T-helper 1 cell treated with Interleukin-12 subunit alpha and Interleukin-12 subunit beta and Interleukin-4 antibody, amounts not matched to agents 30 μg/mL and 1 μg/mL, for 36 hours (primary cell): ENCODE results near the gene CFLAR.

Source experiments
- H3K27ac Mint-ChIP-seq: one replicate; pipeline ENCODE4 v1.8.0; 2021; ENCODE audit warnings: mild to moderate bottlenecking, mixed read lengths
- H3K27me3 Mint-ChIP-seq: one replicate; pipeline ENCODE4 v1.8.0; 2021; ENCODE audit warnings: low read depth, mixed read lengths
- H3K36me3 Mint-ChIP-seq: one replicate; pipeline ENCODE4 v1.8.0; 2021; ENCODE audit warnings: low read depth, mixed read lengths
- H3K4me1 Mint-ChIP-seq: one replicate; pipeline ENCODE4 v1.8.0; 2021; ENCODE audit warnings: low read depth, mixed read lengths
- H3K4me3 Mint-ChIP-seq: one replicate; pipeline ENCODE4 v1.8.0; 2021; ENCODE audit warnings: mild to moderate bottlenecking, moderate library complexity, mixed read lengths
- H3K9me3 Mint-ChIP-seq: one replicate; pipeline ENCODE4 v1.8.0; 2021; ENCODE audit warnings: mixed read lengths

Gene CFLAR

DNA sequence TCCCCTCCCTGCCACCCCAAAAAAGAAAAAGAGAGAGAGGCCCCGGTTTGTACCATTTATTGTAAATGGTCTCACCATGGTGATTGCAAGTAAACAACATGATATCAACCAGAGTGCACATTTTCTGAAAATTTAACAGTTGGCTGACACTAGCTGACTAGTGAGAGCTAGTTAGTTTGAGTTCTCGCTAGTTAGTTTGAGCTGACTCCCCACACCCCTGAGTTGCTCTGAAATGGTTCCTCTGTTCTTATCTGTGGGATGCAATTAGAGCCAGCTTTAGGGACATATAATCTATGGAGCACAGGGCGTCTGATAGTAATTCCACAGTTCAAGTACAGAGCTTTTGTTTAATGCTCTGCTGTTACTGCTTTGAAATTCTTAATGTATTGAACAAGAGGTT lies 80.0 kb downstream of the CFLAR start:
- no peaks in the 10 kb centered on the region for H3K9me3 Mint-ChIP-seq
- H3K27ac Mint-ChIP-seq = no peak overlapping the region
- H3K4me3 Mint-ChIP-seq = no peak overlapping the region
- peaks cover 55% of the 10 kb centered on the region for H3K36me3 Mint-ChIP-seq
- H3K4me1 Mint-ChIP-seq = peaks cover 41% of the 10 kb centered on the region
- no peaks in the 10 kb centered on the region for H3K27me3 Mint-ChIP-seq

DNA sequence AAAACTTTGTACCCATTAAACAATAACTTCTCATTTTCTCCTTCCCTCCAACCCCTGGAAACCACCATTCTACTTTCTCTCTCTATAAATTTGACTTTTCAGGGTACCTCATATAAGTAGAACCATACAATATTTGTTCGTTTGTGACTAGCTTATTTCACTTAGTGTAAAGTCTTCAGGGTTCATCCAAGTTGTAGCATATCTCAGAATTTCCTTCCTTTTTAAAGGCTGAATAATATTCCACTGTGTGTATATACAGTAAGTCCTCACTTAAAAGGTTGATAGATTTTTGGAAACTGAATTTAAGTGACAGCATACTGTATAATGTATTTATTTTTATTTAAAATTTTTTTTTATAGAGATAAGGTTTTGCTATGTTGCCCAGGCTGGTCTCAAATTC lies 80.8 kb downstream of the CFLAR start:
- Mint-ChIP-seq H3K9me3 (no peaks in the 10 kb centered on the region), H3K4me3 (no peak overlapping the region), H3K27ac (no peak overlapping the region), H3K36me3 (peaks cover 50% of the 10 kb centered on the region), H3K27me3 (no peaks in the 10 kb centered on the region), H3K4me1 (peaks cover 36% of the 10 kb centered on the region)

DNA sequence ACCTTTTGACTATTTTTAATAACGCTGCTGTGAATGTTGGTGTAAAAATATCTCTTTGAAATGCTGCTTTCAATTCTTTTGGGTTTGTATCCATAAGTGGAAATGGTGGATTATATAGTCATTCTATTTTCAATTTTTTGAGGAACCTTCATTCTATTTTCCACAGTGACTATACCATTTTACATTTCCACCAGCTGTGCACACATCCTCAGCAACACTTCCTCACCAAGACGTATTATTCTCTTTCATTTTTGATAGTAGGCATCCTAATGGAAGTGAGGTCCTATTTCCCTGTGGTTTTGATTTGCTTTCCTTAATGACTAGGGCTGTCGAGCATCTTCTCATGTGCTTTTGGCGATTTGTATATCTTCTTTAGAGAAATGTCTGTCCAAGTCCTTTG lies 81.8 kb downstream of the CFLAR start:
- no peak overlapping the region for H3K27ac Mint-ChIP-seq
- H3K27me3 Mint-ChIP-seq = no peaks in the 10 kb centered on the region
- no peak overlapping the region for H3K4me3 Mint-ChIP-seq
- H3K36me3 Mint-ChIP-seq = peaks cover 49% of the 10 kb centered on the region
- H3K4me1 Mint-ChIP-seq = peaks cover 27% of the 10 kb centered on the region
- no peaks in the 10 kb centered on the region for H3K9me3 Mint-ChIP-seq

DNA sequence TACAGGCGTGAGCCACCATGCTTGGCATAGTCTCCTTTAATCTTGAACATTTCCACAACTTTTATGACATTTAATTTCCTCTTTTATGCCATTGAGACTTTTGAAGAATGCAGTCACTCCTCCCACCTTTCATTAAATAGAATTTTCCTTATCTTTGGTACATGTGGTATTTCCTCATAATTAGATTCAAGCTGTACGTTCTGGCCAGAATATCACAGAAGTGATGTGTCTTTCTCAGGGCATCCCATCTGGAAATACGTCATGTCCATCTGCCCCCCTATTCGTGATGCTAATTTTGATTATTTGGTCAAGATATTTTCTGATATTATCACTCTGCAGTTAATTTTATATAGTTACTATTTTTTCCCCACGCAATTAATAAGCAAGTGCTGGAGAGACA lies 83.9 kb downstream of the CFLAR start:
- Mint-ChIP-seq H3K27me3 (no peaks in the 10 kb centered on the region), H3K4me1 (peaks cover 22% of the 10 kb centered on the region), H3K9me3 (no peaks in the 10 kb centered on the region), H3K4me3 (no peak overlapping the region), H3K36me3 (peaks cover 39% of the 10 kb centered on the region), H3K27ac (no peak overlapping the region)

DNA sequence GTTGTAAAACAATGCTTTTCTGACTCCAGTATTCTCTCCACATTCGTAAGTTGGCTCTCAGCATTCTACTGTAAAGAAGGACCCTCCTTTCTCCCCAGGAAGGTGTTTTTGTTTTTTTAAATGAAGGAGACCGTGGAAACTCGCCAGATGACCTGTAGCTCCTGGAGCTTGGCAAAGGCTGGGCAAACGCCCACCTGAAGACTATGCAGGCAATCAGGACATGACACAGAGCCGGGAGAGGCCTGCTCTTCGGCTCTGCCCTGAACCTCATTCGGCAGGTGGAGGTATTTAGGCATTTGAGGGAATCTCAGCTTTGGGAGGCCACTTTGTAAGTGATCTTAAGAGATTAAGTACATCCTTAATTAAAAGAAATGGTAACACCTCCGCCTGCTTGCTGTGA lies 84.4 kb downstream of the CFLAR start:
- Mint-ChIP-seq H3K27ac (no peak overlapping the region), H3K4me1 (peaks cover 23% of the 10 kb centered on the region), H3K4me3 (no peak overlapping the region), H3K27me3 (no peaks in the 10 kb centered on the region), H3K9me3 (no peaks in the 10 kb centered on the region), H3K36me3 (peaks cover 37% of the 10 kb centered on the region)

DNA sequence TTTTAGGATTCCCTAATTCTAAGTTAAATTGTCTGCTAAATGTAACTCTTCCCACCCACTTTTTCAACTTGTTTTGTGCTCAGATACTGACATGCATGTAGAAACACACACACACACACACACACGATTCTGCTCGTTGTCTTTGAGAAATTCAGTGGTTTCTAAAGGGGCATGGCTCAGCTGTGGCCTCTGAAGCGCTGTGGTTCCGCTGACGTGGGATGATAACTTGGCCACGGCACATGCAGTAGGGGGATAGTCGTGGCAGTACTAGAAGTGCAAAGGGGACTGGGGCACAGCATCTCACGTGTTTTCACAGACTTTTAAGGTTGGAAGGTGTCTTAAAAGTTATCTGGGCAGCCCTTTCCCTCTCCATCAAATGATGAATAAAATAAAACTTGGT lies 85.4 kb downstream of the CFLAR start:
- Mint-ChIP-seq H3K4me1 (peaks cover 22% of the 10 kb centered on the region), H3K27ac (no peak overlapping the region), H3K9me3 (no peaks in the 10 kb centered on the region), H3K27me3 (no peaks in the 10 kb centered on the region), H3K36me3 (peaks cover 32% of the 10 kb centered on the region), H3K4me3 (no peak overlapping the region)

DNA sequence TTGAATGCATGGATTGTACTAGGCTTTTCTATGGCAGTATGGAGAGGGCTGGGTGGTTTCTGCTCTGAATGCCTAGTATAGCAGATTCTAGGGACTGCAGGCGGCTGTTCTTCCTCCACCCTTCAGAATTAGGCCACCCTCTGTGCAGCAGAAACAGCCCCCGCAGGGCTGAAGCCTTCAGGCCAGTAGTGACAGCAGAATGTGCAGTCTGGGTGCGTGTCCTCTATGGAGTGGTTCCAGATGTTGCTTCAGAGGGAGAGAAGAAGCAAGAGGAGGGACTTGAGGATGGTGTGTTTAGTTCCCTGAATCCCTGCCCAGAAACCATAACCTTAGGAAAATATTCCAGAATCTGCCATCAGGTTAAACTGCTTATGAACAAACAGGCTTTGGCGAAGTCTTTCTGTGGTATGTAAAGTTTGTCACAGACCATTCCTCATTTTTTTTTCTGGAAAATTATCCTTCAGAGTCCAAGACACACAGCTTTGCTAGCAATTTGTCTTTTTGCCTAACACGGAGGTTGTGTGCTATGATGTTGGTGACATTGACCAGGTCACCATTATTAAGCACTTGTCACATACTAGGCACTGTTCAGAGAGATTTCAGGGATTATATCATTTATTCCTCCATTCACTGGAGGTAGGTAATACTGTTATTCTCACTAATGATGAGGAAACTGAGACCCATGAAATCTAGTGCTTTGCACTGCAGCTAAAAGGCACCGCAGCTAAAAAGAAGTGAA lies 88.1 kb downstream of the CFLAR start:
- Mint-ChIP-seq H3K4me3 (no peak overlapping the region), H3K27ac (no peak overlapping the region), H3K27me3 (no peaks in the 10 kb centered on the region), H3K9me3 (no peaks in the 10 kb centered on the region), H3K36me3 (peaks cover 33% of the 10 kb centered on the region), H3K4me1 (peaks cover 17% of the 10 kb centered on the region)

DNA sequence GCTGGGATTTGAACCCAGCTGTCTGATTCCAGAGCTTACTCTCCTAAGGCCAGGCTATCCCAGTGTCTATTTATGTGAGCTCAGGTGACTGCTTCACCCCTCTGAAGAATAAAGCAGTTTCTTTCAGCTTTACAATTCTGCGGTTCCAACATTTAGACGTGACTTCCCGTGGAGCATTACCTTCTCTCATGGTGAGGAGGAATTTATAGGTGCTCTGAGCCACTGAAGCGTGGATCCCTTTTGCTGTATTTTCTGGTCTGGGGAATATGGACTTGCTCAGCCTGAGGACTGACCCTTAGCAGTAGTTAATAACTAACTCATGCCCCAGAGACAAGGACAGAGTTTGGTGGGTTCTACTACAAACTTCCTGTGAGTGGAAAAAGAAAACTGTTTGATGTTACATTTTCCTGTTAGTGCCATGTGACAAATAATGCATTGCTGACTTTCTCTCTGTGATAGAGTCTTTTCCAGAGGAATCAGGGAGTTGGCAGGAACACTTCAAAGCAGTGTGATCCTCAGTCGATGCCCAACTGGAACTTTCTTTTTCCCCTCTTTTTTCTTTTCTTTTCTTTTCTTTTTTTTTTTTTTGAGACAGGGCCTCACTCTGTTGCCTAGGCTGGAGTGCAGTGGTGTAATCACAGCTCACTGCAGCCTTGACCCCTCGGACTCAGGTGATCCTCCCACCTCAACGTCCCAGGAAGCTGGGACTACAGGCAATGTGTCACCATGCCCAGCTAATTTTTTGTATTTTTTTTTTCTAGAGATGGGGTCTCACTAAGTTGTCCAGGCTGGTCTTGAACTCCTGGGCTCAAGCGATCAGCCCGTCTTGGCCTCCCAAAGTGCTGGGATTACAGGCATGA lies 88.9 kb downstream of the CFLAR start:
- H3K36me3 Mint-ChIP-seq = peaks cover 38% of the 10 kb centered on the region
- no peaks in the 10 kb centered on the region for H3K27me3 Mint-ChIP-seq
- no peak overlapping the region for H3K27ac Mint-ChIP-seq
- H3K4me1 Mint-ChIP-seq = peaks cover 17% of the 10 kb centered on the region
- no peaks in the 10 kb centered on the region for H3K9me3 Mint-ChIP-seq
- no peak overlapping the region for H3K4me3 Mint-ChIP-seq

DNA sequence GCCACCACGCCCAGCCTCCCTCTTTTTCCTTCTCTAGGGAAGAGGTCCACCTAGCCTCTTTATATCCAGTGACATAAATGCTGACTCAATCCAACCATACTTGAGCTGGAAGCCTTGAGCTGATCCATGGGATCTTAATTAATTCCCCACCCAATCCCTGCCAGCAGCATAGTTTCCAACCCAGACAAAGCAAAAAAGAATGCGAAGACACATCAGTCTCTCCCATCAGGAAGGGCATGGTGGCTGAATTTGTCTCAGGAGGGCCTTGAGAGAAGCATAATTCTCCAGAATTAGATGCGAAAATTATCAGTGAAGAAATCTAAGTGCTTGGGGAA lies 89.5 kb downstream of the CFLAR start:
- Mint-ChIP-seq H3K9me3 (no peaks in the 10 kb centered on the region), H3K4me3 (no peak overlapping the region), H3K4me1 (peaks cover 17% of the 10 kb centered on the region), H3K27ac (no peak overlapping the region), H3K36me3 (peaks cover 39% of the 10 kb centered on the region), H3K27me3 (no peaks in the 10 kb centered on the region)

DNA sequence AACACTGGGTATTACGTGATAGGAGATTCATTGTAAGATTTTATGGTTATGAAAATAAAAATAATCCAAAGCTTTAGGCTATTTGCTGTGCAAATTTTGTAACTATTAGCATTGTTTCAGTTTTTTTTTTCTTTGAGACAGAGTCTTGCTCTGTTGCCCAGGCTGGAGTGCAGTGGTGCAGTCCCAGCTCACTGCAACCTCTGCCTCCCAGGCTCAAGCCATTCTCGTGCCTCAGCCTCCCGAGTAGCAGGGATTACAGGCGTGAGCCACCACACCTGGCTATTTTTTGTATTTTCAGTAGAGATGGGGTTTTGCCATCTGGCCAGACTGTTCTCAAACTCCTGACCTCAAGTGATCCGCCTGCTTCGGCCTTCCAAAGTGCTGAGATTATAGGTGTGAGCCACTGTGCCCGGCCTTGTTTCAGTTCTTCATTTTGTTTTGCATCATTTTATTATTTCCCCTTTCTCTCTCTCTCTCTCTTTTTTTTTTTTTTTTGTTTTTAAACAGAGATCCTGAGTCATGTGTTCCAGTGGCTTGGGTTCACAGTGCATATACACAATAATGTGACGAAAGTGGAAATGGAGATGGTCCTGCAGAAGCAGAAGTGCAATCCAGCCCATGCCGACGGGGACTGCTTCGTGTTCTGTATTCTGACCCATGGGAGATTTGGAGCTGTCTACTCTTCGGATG lies 92.7 kb downstream of the CFLAR start:
- Mint-ChIP-seq H3K4me3 (no peak overlapping the region), H3K9me3 (no peaks in the 10 kb centered on the region), H3K4me1 (peaks cover 16% of the 10 kb centered on the region), H3K36me3 (peaks cover 42% of the 10 kb centered on the region), H3K27ac (no peak overlapping the region), H3K27me3 (no peaks in the 10 kb centered on the region)

DNA sequence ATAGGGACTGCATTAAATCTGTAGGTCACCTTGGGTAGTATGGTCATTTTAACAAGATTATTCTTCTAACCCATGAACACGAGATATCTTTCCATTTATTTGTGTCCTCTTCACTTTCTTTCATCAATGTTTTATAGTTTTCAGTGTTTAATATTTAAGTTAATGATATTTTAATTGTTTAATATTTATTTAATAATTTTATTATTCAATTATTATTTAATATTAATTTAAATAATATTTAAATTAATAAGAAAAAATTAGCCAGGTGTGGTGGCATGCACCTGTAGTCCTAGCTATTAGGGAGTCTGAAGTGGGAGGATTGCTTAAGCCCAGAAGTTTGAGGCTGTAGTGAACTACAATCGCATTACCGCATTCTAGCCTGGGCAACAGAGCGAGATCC lies 100.0 kb downstream of the CFLAR start:
- peaks cover 37% of the 10 kb centered on the region for H3K4me1 Mint-ChIP-seq
- peaks cover 38% of the 10 kb centered on the region for H3K36me3 Mint-ChIP-seq
- H3K27ac Mint-ChIP-seq = no peak overlapping the region
- H3K27me3 Mint-ChIP-seq = no peaks in the 10 kb centered on the region
- H3K4me3 Mint-ChIP-seq = no peak overlapping the region
- H3K9me3 Mint-ChIP-seq = no peaks in the 10 kb centered on the region

DNA sequence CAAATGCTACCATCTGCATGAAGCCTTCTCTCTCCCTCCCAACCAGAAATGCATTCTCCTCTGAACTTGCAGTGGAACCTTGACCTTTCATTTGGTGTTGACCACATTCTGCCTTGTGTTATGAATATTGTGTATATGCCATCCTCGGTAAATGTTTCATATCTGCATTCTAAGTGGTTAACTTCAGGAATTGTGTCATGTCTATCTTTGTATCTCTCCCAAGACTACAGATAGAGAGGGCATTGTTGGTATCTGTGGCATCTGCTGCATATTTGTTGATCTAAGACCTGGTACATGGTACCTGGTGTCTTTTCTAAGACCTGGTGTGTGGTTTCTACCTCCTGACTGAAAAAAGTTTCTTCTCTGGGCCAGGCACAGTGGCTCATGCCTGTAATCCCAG lies 101.0 kb downstream of the CFLAR start:
- H3K9me3 Mint-ChIP-seq = no peaks in the 10 kb centered on the region
- H3K27me3 Mint-ChIP-seq = no peaks in the 10 kb centered on the region
- H3K4me3 Mint-ChIP-seq = no peak overlapping the region
- no peak overlapping the region for H3K27ac Mint-ChIP-seq
- H3K36me3 Mint-ChIP-seq = peaks cover 33% of the 10 kb centered on the region
- H3K4me1 Mint-ChIP-seq = peaks cover 31% of the 10 kb centered on the region

DNA sequence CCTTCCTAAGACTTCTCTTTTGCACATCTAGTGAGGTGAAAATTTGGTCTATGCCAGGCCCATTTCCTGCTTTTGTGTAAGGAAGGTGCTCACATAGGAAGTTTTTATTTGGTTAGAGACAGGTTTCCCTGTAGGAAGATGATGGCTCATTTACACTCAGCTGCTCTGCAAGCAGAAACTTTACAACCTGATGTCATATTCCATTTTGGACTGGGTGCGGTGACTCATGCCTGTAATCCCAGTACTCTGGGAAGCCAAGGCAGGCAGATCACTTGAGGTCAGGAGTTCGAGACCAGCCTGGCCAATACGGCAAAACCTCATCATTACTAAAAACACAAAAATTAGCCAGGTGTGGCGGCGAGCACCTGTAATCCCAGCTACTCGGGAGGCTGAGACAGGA lies 102.8 kb downstream of the CFLAR start:
- Mint-ChIP-seq H3K4me3 (no peak overlapping the region), H3K9me3 (no peaks in the 10 kb centered on the region), H3K27me3 (no peaks in the 10 kb centered on the region), H3K4me1 (peaks cover 40% of the 10 kb centered on the region), H3K36me3 (peaks cover 40% of the 10 kb centered on the region), H3K27ac (no peak overlapping the region)

DNA sequence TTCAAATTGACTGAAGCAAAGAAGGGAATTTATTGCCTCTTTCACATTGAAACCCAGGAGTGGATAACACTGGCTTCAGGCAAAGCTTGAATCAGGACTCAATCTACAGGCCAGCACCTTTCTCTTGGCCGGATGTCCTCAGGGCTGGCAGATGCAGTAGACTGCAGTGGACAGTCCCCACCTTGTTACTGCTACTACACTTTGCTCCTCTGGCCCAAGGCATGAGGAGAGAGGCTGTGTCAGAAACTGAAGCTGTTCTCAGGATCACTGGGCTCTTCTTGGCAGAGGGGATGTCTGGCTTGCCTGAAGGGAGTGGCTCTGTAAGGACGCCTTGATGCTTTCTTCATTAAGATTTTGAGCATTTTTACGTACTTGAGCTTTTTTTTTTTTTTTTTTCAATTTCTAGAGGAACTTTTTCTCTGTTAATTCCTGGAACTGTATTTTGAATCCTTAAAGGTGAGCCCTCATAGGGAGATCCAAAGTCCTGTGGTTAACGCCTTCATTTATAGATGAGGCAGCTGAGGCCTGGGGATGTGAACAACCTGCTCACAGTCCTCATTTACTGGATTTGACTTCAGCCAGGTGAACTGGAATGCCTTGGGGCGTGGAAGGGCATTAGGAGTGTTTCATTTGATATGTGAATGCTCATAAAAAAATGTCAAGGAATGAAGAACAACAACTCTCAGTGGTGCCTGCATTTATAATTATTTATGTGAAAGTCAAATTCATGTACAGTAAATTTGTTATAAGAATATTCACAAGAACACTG lies 103.5 kb downstream of the CFLAR start:
- peaks cover 38% of the 10 kb centered on the region for H3K4me1 Mint-ChIP-seq
- H3K27me3 Mint-ChIP-seq = no peaks in the 10 kb centered on the region
- H3K4me3 Mint-ChIP-seq = no peak overlapping the region
- H3K27ac Mint-ChIP-seq = no peak overlapping the region
- peaks cover 40% of the 10 kb centered on the region for H3K36me3 Mint-ChIP-seq
- H3K9me3 Mint-ChIP-seq = no peaks in the 10 kb centered on the region
